HepG2 (cell line): ENCODE results near the gene NUCB1. TPM values are rescaled to one million over a fixed set of nuclear protein-coding genes. Genes with fewer than 3 reads are reported as not detected.

Experiments
- ATRX ChIP-seq: sonication (generic); formaldehyde crosslinking; IDR thresholded peaks from 2 replicates; pipeline ENCODE4 v1.4.0; 2020; ENCODE audit warnings: missing genetic modification reagents, borderline replicate concordance
- BHLHE40 ChIP-seq: IDR thresholded peaks from 2 replicates; pipeline ENCODE4 v1.6.1; 2011; ENCODE audit warnings: low read length, improper control_type of control experiment
- CEBPB ChIP-seq: IDR thresholded peaks from 2 replicates; pipeline ENCODE4 v1.6.1; 2011; ENCODE audit warnings: low read depth, low read length, improper control_type of control experiment, borderline replicate concordance
- E2F5 ChIP-seq: sonication (generic); formaldehyde crosslinking; conservative IDR thresholded peaks from 2 replicates; pipeline ENCODE4 v1.4.0; 2020; ENCODE audit warnings: missing genetic modification reagents
- EEA1 ChIP-seq: sonication (generic); formaldehyde crosslinking; IDR thresholded peaks from 2 replicates; pipeline ENCODE4 v1.5.1; 2020; ENCODE audit warnings: mild to moderate bottlenecking, missing genetic modification reagents, borderline replicate concordance
- HDAC6 ChIP-seq: fragments of 200-600 bp; sonication (generic); IDR thresholded peaks from 2 replicates; pipeline ENCODE4 v1.7.0; 2017; ENCODE audit warnings: mild to moderate bottlenecking, antibody characterized with exemption, low read length, low read depth
- HNRNPK ChIP-seq: fragments of 200-400 bp; formaldehyde crosslinking; IDR thresholded peaks from 2 replicates; pipeline ENCODE4 v1.6.1; 2018; ENCODE audit warnings: low read length, low read depth, moderate library complexity, mild to moderate bottlenecking; ENCODE audit not compliant: poor library complexity, severe bottlenecking
- KDM6A ChIP-seq: IDR thresholded peaks from 2 replicates; pipeline ENCODE4 v1.6.1; 2016; ENCODE audit warnings: low read depth
- MYPOP ChIP-seq: sonication (generic); formaldehyde crosslinking; IDR thresholded peaks from 2 replicates; pipeline ENCODE4 v1.8.1; 2023; ENCODE audit warnings: mild to moderate bottlenecking, moderate library complexity, missing genetic modification reagents
- NFRKB ChIP-seq: fragments of 450-650 bp; IDR thresholded peaks from 2 replicates; pipeline ENCODE4 v1.6.1; 2017
- PHB2 ChIP-seq: fragments of 450-650 bp; IDR thresholded peaks from 2 replicates; pipeline ENCODE4 v1.6.1; 2018; ENCODE audit not compliant: partially characterized antibody
- RARG ChIP-seq: sonication (generic); formaldehyde crosslinking; IDR thresholded peaks from 2 replicates; pipeline ENCODE4 v1.4.0; 2020; ENCODE audit warnings: low read depth, mild to moderate bottlenecking, missing genetic modification reagents
- SNRNP70 ChIP-seq: fragments of 200-400 bp; formaldehyde crosslinking; IDR thresholded peaks from 2 replicates; pipeline ENCODE4 v1.6.1; 2017; ENCODE audit warnings: mild to moderate bottlenecking, low read depth, low read length, moderate library complexity
- TRAFD1 ChIP-seq: sonication (generic); formaldehyde crosslinking; IDR thresholded peaks from 2 replicates; pipeline ENCODE4 v1.5.1; 2020; ENCODE audit warnings: missing genetic modification reagents, mild to moderate bottlenecking, borderline replicate concordance
- XBP1 ChIP-seq: sonication (generic); formaldehyde crosslinking; IDR thresholded peaks from 2 replicates; pipeline ENCODE4 v1.5.0; 2020; ENCODE audit warnings: missing genetic modification reagents
- ZBTB14 ChIP-seq: sonication (generic); formaldehyde crosslinking; IDR thresholded peaks from 2 replicates; pipeline ENCODE4 v1.4.0; 2020; ENCODE audit warnings: missing genetic modification reagents
- ZBTB2 ChIP-seq: sonication (generic); formaldehyde crosslinking; IDR thresholded peaks from 2 replicates; pipeline ENCODE4 v1.8.0; 2022; ENCODE audit warnings: low read depth, missing genetic modification reagents
- ZBTB21 ChIP-seq: sonication (generic); formaldehyde crosslinking; IDR thresholded peaks from 2 replicates; pipeline ENCODE4 v1.4.0; 2020; ENCODE audit warnings: missing genetic modification reagents
- ZBTB3 ChIP-seq: sonication (generic); formaldehyde crosslinking; IDR thresholded peaks from 2 replicates; pipeline ENCODE4 v1.4.0; 2020; ENCODE audit warnings: low read depth, mild to moderate bottlenecking, moderate library complexity, missing genetic modification reagents, borderline replicate concordance
- ZNF17 ChIP-seq: sonication (generic); formaldehyde crosslinking; IDR thresholded peaks from 2 replicates; pipeline ENCODE4 v1.5.0; 2020; ENCODE audit warnings: mild to moderate bottlenecking, missing genetic modification reagents
- ZNF430 ChIP-seq: sonication (generic); formaldehyde crosslinking; IDR thresholded peaks from 2 replicates; pipeline ENCODE4 v1.9.0; 2021; ENCODE audit warnings: mild to moderate bottlenecking, missing genetic modification reagents
- polyA plus RNA-seq, 8 experiments: library from polyadenylated mRNA; depleted of rRNA in 3 of 8; stranded (reverse) in 7 of 8; unstranded in 1 of 8; fragments of >200 nt; fragmentation: Illumina TruSeq in 4 of 8; extraction: Trizol in 4 of 8; gene quantifications; 2 replicates each; pipeline versions ENCODE4 v1.2.1 to v1.2.3, GENCODE V29; 2011 to 2016; ENCODE audit warnings: low read depth in 4 of 8, missing spikeins in 1 of 8, mixed read lengths in 1 of 8; ENCODE audit not compliant: insufficient read depth in 1 of 8
- total RNA-seq, 5 experiments: library from RNA; depleted of rRNA; stranded (reverse); fragments of >200 nt; fragmentation: Illumina TruSeq; extraction: Trizol; gene quantifications; 2 replicates each; pipeline ENCODE4 v1.2.3, GENCODE V29; 2016; ENCODE audit warnings: low read depth in 1 of 5
- TF ChIP-seq, protein P1 (sequence below): sonication (generic); formaldehyde crosslinking; IDR thresholded peaks from 2 replicates; pipeline ENCODE4 v1.4.0; 2020; ENCODE audit warnings: mild to moderate bottlenecking, missing genetic modification reagents

The NUCB1 gene
- total and polyA plus RNA-seq, 2 of the 13 experiments (the other 11 are each of a cell fraction or from before 2014, with no cell fraction given), result 82.3 to 106 TPM

DNA sequence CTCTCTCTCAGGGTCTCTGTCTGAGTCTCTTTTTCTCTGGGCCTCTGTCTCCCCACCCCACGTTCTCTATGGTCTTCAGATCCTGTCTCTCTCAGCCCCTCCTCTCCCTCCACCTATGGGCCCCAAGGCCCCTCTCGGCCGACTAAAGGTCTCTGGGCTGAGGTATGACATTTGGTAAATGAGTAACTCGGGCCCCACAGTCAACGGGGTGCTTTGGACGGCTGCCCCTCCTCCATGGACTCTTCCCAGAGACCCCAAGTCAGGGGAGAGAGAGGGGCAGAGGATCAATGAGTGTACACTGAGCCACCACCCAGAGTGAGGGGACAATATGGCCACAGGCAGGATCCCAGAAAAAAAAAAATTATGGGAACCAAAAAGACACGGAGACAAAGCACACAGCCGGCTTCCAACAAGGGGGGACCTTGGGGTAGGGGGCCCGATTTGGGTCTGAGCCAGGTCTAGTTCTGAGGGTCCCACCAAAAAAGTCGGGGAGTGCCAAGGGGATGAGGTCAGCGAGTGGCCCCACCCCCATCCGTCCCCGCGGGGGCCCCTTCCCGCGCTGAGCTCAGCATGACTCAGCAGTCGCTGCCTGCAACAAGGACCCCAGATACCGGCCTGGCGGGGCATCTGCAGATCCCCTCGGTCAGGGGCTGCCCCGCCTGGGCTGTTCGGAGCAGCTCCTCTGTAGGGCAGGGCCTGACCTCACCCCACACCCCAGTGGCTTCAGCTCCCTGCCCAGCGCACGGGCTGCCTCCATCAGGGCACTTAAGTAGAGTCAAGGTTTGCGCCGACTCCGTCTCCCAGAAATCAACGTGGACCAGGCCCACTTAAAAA lies 63.5 kb downstream of the NUCB1 start (continued):
- TF ChIP-seq TRAFD1 (CRISPR knock-in tag) (no peak; the same call in 1 of the 2 replicates), E2F5 (CRISPR knock-in tag) (peak; percentile 89), ZBTB3 (CRISPR knock-in tag) (no peak), ZNF430 (CRISPR knock-in tag) (peak; percentile 53), CEBPB (no peak), EEA1 (CRISPR knock-in tag) (peak; percentile 81; the same call in 1 of the 2 replicates), BHLHE40 (peak; percentile 49), PHB2 (no peak), XBP1 (CRISPR knock-in tag) (no peak), ZBTB14 (CRISPR knock-in tag) (no peak), RARG (CRISPR knock-in tag) (no peak), ZNF17 (CRISPR knock-in tag) (no peak), HNRNPK (peak; percentile 3), KDM6A (CRISPR knock-in tag) (peak; percentile 98), ZBTB21 (no peak), NFRKB (no peak; the same call in 1 of the 2 replicates), MYPOP (CRISPR knock-in tag) (peak; percentile 66), HDAC6 (no peak), ZBTB2 (CRISPR knock-in tag) (no peak; the same call in 1 of the 2 replicates), SNRNP70 (no peak), ATRX (no peak)
- TF ChIP-seq, protein P1, sequence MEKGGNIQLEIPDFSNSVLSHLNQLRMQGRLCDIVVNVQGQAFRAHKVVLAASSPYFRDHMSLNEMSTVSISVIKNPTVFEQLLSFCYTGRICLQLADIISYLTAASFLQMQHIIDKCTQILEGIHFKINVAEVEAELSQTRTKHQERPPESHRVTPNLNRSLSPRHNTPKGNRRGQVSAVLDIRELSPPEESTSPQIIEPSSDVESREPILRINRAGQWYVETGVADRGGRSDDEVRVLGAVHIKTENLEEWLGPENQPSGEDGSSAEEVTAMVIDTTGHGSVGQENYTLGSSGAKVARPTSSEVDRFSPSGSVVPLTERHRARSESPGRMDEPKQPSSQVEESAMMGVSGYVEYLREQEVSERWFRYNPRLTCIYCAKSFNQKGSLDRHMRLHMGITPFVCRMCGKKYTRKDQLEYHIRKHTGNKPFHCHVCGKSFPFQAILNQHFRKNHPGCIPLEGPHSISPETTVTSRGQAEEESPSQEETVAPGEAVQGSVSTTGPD (CRISPR knock-in tag), result no peak
